Fibroblast of skin of left quadriceps (primary cell): ENCODE measurements around the gene PTPRE.

Experiments
- DNase-seq, 2 experiments: peaks; one replicate each; pipeline ENCODE4 v3.0.0-alpha.2; 2013; ENCODE audit warnings: low read depth in 2 of 2

The PTPRE gene

DNA sequence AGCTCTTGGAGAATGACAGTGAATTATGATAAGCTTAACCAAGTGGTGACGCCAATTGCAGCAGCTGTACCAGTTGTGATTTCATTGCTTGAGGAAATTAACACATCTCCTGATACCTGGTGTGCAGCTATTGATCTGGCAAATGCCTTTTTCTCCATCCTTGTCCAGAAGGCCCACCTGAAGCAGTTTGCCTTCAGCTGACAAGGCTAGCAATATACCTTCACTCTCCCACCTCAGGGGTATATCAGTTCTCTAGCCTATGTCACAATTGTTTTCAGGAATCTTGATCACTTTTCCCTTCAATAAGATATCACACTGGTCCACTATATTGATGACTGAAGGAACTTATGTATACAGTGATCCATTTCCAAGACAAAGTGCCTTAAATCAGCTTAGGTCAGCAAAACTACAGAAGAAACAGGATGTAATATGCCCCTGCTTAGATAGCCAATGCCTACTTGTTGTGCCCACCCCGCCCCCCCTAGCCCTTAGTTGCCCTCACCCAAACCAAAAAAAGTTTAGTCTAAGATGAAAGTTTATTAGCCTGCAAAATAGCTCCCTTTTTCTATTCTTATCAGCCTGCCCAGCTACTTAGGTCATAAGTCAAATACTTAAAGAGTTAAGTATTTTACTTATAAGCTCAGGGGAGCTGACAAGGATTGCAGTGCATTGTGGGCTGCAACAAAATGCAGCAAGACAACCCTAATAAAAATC is 45.1 kb downstream of the PTPRE start:
- no peak for DNase-seq

DNA sequence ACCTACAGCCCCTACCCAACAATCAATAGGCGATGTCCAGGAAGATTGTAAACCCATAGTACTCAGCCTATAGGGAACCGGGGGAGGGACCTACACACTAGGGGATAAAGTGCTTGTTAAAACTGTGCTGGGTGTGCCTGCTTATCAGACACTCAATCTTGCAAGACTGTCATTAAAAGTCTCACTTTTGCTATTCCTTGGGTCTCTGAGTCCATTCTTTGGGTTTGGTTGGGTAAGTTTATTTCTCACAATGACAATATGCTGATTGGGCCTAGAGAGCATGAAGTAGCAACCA is 45.6 kb downstream of the PTPRE start:
- DNase-seq = no peak

DNA sequence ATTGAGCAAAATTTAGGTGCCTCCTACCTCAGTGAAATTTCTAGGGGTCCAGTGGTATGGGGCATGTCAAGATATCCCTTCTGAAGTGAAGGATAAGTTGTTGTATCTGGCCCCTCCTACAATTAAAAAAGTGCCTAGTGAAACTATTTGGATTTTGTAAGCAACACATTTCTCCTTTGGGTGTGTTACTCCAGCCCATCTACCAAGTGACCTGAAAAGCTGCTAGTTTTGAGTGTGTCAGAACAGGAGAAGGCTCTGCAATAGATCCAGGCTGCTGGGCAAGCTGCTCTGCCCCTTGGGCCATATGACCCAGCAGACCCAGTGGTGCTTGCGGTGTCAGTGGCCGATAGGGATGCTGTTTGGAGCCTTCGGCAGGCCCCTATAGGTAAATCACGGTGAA is 46.0 kb downstream of the PTPRE start:
- DNase-seq = no peak

DNA sequence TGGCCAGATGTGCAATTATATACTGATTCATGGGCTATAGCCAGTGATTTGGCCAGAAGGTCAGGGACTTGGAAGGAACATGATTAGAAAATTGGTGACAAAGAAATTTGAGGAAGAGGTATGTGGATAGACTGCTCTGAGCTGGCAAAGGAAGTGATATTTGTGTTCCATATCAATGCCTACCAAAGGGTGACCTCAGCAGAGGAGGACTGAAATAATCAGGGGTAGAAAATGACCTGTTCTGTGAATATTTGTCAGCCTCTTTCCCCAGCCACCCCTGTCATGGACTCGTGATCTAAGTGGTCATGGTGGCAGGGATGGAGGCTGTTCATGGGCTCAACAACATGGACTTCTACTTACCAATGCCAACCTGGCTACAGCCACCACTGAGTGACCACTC is 47.0 kb downstream of the PTPRE start:
- DNase-seq = no peak

DNA sequence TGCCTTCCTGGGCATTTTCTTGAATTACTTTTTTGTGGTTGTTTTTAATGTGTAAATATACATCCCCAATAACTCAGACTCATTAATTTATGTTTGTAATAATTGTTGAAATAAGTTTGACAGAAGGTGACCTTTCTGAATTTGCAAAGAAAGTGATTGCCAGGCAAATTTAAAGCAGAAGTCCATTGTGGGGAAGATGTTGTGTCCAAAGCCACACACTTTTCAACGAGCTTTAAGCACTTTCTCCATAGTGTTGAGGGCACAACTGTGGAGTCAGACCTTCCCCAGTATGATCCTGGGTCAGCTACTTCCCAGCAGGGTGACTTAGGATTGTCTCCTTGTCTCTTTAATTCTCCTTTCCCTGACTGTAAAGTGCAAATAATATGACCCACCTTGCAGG is 52.5 kb downstream of the PTPRE start:
- DNase-seq = no peak

DNA sequence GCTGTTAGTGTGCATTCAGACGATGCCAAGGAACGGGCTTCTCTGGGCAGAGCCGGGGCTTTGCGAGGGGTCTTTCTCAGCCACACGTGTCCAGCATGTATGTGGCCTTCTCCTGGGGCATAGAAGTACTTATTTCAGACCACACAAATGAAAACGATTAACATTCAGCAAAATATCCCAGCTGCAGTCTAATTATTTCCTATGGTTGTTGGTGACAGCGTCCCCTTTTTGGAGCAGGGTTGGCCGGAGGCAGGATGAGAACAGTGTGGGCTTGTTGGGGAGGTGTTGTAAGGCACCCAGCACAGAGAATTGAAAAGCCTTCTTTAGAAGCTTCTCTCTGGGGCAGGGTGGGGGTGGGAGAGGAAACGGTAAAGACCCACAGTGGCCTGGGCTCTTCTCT is 54.2 kb downstream of the PTPRE start:
- no peak for DNase-seq

DNA sequence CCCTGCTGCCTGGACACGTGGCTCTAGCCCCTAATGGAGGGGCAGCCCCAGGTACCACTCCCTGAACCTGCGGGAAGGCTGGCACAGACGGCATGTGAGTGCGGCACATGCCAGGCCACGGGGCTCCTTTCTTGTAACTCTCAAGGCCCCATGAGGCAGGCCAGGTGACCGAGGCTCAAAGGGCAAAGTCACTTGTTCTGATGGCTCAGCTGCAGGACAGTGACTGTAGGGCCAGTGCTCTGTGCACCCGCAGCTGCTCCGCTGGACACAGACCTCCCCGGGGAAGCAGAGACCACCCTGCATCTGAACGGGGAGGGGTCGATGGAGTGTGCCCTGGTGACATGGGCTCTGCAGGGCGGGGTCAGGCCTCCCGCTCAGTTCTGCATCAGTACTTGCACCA is 55.3 kb downstream of the PTPRE start:
- no peak for DNase-seq

DNA sequence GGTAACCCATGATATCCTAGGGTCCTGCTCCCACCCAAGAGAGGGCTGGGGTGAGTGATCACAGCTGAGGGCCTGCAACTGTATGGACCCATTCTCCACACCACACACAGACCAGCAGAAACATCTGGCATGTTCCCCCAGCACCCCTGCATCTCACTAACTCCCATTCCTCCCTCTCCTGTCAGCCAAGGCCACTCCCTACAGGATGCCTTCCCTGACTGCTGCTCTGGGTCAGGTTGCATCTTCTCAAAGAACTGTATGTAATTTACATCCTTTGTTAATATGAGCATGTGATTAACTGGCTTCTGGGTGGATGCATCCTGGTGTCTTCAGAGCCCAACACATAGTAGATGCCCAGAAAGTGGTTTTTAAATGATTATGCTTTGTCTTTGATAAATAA is 56.2 kb downstream of the PTPRE start:
- DNase-seq = no peak

DNA sequence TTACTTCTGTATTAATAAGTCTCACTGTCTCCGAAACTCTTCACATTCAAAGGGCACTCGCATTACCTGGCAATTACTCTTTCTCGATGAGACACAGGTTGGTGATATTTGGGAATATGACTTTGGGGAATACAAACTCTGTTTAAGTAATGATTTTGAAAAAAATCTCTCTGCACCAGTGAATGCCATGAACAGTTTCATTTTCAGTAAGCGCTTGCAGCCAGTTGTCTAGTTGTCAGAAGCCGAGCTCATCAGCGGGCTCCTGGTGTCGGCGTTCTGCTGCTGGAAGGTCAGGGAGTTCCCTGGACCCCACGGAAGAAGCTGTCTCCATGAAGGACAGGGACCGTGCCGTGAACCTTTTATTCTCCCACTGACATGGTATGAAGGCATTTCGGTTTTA is 57.7 kb downstream of the PTPRE start:
- DNase-seq = no peak

DNA sequence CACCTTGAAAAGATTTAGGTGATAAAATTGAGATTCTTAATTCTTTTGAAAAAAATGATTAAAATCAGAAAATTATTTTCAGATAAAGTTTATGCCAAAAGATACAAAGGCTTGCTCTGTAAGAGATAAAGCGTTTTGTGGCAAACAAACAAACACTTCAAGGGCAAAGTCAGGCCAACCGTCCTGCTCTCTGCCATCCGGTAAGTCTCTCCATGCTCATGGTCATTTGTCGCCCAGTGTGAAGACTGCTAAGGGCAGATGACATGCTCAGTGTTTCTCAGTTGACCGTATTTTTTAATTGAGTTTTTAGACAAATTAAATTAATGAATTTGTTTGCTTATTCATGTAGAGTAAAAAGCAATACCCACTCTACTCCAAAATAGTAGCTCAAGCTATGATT is 60.0 kb downstream of the PTPRE start:
- no peak for DNase-seq

DNA sequence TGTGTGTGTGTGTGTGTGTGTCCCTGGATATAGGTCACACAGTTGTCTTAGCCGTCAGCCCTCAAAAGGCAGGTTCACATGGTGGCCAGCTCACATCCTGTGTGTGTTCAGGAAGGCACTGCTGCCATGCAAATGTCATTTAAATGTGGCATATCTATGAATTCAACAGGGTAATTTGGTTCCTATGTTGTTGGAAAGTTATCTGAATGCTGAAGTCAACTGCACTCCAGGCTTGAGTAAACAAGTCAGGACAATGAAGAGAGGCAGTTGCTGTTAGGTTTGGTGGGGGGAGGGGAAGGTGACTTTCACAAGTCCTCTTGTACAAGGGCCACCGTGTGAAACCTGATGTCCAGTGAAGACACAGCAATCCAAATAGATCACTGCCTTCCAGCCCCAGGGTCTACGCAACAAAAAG is 61.1 kb downstream of the PTPRE start:
- DNase-seq = no peak

DNA sequence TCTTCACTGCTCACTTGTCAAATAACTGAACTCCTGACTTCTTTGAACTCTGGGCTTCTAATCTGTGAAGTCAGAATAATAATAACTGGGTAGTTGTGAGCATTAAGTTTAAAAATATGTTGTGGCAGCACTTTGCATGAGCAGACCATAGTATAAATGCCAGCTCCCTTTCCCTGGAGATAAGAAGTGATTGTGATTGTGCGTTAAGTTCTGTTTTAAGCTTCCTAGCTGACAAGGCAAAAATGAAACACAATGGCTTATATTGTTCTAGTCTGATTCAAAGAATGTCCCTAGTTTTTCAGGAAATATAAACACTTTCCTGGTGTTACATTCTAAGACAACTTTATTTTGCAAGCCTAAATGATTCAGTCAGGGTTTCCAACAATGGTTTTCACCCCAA is 61.8 kb downstream of the PTPRE start:
- no peak for DNase-seq

DNA sequence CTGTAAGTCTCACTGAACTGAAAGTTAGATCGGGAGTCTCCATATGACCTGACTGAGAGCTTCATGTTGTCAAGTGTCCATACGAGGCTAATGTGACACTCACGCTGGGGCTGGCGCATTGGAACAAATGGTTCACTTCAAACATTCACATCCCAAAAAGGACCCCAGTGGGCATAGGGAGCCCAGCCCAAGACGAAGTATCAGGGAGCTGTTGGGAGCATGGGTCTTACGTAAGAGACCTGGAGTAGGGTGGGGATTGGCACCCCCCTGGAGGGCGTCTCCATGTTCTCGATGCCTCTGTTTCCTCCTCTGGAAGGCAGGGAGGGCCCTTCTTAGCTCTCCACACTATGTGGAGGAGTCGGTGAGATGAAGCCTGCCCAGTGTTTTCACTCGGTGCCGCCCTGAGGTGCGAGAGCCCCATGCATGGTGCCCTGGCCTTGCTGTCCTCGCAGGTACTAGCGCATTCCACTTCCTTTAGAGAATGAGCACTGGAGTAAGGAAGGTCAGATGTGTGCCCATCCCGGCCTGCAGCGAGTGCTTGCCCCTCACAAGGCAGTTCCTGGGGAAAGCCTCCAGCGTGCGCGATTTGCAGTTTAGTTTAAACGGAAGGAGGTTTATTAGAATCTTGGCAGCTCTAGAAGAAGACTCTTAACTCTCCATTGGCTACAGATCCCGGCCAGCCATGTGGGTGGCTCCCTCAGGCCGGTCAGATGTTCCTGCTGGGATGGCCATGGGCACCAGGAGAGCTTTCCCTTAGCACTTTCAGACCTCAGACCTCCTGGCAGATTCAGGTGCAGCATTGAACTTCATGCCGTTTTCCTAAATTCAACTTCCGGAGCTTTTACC is 64.4 kb downstream of the PTPRE start:
- DNase-seq = no peak

DNA sequence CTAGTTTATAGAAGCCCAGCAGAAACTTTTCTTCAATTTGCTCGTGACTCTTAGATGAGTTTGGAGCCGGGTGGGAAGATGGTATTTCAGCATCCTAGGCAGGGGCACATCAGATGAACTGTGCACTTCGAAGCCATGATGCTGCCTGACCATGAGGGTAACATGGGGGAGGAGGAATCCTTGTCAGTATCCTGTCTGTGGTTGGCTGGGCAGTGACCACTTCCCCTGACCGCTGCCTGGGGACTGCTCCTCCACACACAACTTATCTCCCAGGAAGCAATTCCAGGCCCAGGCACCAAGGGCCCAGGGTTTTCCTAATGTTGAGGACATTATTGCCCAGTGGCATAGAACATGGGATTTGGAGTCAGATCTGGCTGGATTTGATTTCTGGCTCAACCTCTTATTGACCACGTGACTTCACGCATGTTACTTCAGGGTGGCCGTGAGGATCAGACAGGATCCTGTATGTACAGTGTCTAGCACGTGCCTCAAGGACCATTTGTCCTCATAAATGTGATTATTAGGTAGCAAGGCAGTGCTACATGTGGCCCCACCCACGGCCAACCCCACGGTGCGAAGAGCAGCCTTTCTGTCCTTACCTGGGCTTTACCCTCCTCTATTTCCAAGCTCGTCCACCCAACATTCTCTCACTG is 65.2 kb downstream of the PTPRE start:
- DNase-seq = no peak

DNA sequence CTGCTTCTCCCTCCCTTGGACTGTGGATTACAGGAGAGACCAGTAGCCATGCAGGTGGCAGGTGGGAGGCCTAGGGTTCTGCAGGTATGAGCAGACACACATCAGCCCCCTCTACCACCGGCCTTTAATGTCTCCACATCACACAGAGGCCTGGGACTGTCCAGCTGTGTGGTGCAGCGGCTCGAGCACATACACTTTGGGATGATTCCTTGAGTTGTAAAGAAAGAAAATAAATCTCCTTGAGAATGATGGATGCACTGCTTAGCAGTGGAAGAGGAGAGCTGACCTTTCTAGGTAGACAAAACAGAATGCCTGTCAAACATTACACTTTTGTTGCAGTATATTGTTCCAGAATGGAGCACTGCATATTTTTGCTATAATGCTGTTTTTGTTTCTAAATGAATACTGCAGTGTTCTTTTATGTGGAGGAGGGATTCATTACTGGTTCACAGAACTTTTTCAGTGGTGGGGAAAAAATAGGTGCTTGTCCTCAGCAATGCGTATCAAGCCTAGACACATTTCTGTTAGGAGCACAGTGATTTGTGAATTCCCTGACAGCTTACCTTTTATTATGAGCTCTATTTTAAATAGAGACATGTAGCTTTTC is 66.0 kb downstream of the PTPRE start:
- no peak for DNase-seq

DNA sequence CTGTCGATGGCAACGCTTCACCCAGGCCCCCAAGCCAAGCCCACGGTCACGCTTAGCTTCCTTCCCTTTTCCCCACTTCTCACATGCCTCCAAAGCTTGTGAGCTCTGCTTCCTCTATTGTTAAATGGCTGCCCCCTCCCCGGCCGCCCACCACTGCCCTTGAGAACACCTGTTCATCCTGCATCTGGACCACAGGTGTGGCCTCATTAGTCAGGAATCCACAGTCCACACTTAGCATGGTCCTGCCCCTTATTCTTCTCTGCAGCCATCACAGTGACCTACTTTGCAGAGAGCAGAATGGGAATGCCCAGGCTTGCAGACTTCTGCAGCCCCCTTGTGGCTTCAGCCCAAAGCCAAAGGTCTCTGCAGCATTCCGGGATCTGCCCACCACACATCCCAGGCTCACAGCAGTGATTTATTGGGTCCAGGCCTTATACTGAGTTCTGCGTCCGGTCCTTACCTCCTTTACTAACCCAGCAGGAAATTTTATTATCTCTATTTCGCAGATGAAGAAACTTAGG is 66.9 kb downstream of the PTPRE start:
- DNase-seq = no peak

DNA sequence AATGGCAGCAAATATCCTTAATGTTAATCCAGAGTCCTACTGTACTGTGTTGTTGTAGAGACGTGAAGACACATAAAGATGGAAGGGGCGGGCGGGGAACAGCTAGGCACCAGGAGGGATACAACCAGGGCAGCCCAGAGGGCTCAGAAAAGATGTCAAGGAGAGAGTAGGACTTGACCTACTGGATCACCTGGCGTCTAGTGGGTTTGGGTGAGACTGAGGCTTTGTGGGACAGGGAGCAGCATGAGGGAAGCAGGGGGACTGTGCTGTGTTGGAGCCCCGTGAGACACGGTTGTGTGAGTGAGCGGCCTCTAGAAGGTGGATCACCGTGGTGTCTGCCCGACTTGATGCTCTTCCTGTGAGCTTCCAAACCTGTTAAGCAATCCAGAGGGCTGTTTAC is 68.0 kb downstream of the PTPRE start:
- no peak for DNase-seq

DNA sequence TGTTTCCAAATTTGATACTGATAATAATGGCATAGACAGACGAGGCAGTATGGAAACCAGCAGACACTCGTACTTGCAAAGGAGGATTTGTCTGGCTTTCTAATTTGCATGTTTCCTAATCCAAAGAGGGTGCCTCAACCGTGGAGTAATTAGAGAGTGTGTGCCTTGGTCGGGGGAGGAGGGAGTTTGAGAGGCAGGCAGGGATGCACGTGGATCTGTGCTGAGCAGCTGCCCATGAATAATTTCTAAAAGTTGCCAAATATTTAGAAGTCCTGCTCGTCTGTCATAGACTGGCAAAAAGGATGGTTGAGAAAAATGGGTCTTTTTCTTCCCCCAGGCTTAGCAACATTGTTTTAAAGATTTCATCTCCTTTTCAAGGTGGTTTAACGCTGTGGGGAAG is 69.4 kb downstream of the PTPRE start:
- DNase-seq = no peak

DNA sequence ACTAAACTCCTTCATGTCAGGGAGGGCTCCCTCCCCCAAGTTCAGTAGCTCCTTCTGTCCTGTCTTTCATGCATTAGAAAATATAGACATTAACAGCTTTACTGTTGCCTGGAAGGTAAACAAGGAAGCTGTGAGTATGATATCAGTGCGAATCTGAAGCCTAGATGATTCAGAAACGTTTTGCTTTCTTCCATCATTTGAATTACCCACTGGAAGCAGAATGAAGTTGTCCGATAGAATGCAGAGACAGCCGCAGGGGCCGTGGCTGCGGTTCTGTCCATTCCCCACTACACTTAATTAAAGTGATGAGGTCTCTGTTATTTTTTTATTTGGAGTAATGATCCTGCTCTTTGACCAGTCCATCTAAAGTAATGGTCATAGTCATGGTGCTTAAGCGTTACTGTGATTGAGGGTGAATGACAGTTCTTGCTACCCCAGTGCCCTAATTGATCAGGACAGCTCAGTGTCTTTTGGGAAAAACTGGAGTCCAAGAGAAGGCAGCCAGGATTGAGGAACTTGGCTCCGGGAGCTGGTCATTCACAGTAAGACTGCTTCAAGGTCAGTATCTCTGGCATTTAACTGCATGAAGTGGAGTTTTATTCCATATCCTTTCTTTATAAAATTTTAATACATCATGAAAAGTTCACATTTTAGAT is 69.9 kb downstream of the PTPRE start:
- DNase-seq = no peak

DNA sequence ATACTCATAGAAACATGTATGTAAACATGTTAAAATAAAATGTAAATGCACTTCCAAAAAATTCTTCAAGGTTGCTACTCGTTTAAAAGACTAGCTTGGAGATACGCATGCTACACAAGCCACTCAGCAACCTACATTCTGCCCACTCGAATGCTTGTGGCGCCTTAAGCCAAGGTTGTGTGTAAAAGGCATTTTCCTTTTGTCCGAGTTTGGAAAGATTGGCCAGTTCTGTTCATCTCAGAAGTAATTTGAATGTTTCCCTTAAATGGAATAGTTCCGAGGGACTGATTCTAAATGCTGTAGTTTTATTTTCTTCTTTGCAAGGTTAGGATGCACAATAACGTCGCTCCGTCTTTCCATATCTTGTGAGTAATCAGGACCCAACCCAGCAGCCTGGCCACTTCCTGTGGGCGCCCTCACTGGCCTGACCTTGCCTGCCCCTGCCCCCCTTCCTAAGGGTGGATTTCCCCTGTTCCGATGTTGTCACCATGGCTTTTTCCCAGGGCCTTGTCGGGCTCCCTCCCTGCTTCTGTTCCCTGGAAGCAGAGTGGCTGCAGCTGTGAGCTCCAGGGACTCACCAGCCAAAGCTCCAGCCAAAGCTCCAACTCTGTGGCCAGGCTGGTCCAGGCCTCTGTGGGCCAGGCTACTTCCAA is 70.6 kb downstream of the PTPRE start:
- no peak for DNase-seq

DNA sequence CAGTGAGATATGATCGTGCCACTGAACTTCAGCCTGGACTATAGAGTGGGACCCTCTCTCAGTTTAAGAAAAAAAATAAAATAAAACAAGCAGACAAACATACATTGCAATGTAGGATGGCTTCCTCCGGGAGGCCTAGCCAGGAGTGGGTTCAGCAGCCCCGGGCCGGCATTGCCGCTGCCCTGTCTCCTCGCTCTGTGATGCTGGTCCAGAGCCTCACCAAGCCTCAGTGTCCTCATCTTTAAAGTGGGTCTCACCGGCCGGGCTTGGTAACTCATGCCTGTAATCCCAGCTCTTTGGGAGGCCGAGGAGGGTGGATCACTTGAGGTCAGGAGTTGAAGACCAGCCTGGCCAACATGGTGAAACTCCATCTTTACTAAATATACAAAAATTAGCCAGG is 71.6 kb downstream of the PTPRE start:
- DNase-seq = no peak
